ENCODE results near the gene CDH13.

GRCh38 chr16:83301971-83302370 is 675.2 kb downstream of the CDH13 start:
- TF ChIP-seq CTCF (IDR thresholded peaks at IDR 0.05) (no peak), ZFX (IDR thresholded peaks at IDR 0.05; ENCODE audit: borderline replicate concordance) (no peak)
